ENCODE data around the gene MCIDAS.

The MCIDAS gene

DNA sequence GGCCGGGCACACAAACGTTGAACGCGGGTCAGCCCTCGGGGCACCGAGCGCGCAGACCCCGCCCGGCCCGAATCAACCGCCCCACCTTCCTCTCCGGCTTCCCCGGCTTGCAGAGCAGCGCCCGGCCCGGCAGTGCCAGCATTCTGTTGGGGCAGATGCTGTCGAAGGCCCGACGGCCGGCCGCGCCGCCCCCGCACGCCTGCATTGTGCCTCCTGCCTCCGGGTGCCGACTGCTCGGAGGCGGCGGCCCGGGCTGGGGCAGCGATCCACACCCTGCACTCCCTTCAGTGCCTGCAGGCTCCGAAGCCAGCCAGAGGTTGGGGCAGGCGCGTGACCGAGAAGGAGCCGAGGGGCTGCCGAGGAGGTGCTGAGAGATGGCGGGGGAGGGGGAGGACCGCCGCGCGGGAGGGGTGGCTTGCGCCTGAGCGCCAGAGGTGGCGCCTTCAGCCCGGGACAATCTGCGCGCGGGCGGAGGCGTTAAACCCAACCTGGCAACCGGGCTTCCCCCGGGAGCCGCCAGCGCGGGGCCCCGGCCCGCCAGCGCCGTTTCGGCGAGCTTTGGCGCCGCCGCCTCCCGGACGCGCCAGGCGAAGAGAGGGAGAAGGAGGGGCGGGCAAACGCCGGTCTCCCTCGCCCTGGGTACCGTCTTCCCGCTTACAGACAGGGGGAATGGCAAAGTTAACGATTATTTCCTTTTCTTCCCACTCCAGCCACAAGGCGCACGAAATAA, at the start of gene MCIDAS:
Gene MCIDAS, minus strand, starts transcription at position 382 of the 730 bp plus-strand sequence. Its CDS starts 177 bp downstream, at position 205.
- intact Hi-C loops (cut with DNase I) = no loop called here
- DNase-seq = peak in 4 of 10 donors; percentile 12 to 87 (median 48)

DNA sequence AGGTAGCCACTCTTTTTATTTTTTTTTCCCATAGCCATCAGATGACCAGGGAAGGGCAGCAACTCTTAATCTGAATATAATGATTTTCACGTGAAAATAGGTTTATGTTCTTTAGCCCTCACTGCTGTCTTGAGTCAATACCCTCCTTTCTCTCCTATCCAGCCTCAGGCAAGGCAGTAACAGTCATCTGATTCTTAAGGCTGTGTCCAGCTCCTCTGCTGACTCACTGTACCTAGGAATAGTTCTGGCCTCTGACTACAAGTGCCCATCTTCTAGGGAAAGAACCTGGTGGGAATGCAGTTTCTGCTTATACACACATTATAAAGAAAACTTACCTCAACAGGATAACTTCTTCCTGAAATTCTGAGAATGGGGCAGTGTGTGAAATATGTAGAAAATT, 49.7 kb upstream of the MCIDAS start:
- intact Hi-C loops (cut with DNase I) = no loop called here
- DNase-seq = no peak

DNA sequence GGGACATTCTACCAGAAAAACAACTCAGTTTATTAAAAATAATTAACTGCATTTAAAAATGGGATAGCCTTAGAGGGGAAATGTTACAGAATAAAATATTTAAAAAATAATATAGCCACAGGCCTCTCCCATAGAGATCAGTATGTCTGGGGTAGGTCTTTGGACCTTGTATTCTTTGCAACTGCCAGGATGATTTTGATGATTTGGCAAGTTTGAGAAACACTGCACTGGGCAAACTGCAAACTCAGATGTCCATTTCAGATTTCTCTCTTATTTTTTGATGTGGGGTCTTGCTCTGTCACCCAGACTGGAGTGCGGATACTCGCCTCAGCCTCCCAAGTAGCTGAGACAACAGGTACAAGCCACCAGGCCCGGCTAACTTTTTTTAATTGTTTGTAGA, 31.2 kb upstream of the MCIDAS start:
- intact Hi-C loops (cut with DNase I) = no loop called here
- no peak for DNase-seq

DNA sequence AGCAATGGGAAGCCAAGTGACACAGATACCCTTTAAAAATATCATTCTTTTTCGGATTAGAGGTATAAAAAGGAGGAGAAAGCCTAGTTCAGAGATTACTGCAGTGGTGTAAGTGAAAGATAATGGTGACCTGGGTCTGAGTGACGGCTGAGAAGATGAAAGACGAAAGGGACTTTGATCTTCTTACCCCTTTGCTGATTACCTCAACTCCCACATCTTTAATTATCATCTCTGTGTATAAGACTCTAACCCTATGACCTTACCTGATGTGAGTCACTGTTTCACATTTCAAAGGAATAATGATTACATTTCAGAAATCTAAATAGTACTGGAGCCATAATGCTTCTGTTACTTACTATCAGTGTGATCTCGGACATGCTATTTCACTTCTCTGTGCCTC, 27.7 kb upstream of the MCIDAS start:
- intact Hi-C loops (cut with DNase I) = no loop called here
- no peak for DNase-seq

DNA sequence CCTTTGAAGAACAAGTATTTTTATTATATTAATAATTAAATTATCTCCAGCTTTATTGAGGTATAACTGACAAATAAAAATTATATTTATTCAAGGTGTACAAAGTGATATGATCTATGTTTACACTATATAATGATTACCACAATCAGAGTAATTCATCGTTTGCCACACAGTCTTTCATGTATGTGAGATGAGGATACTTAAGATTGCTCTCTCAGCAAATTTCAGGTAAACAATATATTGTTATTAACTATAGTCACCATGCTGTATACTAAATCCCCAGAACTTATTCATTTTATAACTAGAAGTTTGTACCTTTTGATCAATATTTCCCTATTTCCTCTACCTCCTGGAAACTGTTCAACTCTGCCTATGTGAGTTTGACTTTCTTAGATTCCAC, 22.9 kb upstream of the MCIDAS start:
- intact Hi-C loops (cut with DNase I) = no loop called here
- DNase-seq = no peak

DNA sequence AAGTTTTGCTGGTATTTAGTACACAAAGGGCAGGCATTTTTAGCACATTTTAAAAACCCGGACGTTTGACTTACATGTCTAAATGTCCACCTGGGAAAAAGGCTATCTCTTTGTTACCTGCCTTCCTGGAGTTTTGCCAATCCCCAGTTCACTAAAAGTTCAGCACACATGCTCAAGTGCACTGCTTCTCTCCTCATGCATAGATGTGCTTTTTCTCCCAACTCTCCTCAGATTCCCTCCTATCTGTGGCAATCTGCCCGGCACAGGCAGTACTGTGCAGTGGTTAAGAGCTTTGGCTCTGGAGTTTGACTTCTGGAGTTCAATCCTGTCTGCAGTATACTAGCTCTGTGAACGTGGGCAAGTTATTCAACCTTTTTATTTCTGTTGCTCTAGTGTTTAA, 14.6 kb upstream of the MCIDAS start:
- no peak for DNase-seq
- intact Hi-C loops (cut with DNase I) = no loop called here

GRCh38 chr5:55236800-55237199, 9.7 kb upstream of the MCIDAS start:
- no peak for DNase-seq
- intact Hi-C loops (cut with DNase I) = no loop called here

DNA sequence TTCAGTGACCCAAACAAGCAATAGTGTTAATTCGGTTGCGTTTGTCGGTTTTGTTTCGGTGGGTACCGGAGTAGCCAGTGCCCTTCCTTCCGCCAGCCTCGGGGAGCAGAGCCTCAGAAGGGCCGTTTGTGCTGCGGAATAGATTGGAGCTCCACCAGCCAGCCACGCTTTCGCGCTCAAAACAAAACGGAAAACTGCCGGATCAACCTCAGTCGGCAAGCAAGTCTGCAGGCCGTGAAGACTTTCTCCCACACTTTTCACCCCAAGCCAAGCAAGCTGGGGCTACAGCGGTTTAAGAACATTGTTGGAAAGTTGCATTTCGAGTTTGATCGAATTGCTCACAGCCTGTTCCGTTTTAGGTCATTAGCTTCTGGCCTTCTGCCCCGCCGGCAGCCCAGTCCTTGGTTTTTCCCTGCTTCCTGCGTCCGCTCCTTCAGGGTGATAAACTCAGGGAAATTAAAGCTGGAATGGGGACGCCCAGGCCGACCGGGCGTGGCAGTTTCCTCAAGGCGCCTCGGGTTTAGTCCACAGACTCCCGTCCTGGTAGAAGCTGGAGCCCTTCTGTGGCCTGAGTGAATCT, 7.1 kb upstream of the MCIDAS start:
- intact Hi-C loops (cut with DNase I) = loop anchor here (5.0 kb wide), 1 partner anchor 57 kb away; no protein-coding TSS in a partner anchor
- peak in 3 of 10 donors; percentile 12 to 83 (median 67) for DNase-seq

GRCh38 chr5:55232985-55233928, 6.1 kb upstream of the MCIDAS start, which contains the start of gene CCNO:
CCNO (minus strand) TSS chr5:55233608; CDS start chr5:55233523, 85 bp downstream.
- DNase-seq = peak in 9 of 10 donors; percentile 43 to 95 (median 67)
- intact Hi-C loops (cut with DNase I) = loop anchor here (5.0 kb wide), 1 partner anchor 56 kb away; no protein-coding TSS in a partner anchor

- intact Hi-C loops (cut with DNase I) = loop anchor here (5.0 kb wide), 1 partner anchor 55 kb away; no protein-coding TSS in a partner anchor
- DNase-seq = peak in 6 of 10 donors; percentile 30 to 87 (median 62)
These were observed 5.3 kb upstream of the MCIDAS start for GRCh38 chr5:55232271-55232984.

- intact Hi-C loops (cut with DNase I) = loop anchor here (5.0 kb wide), 1 partner anchor 55 kb away; no protein-coding TSS in a partner anchor
- no peak for DNase-seq
These were observed 4.8 kb upstream of the MCIDAS start for GRCh38 chr5:55231919-55232270.

DNA sequence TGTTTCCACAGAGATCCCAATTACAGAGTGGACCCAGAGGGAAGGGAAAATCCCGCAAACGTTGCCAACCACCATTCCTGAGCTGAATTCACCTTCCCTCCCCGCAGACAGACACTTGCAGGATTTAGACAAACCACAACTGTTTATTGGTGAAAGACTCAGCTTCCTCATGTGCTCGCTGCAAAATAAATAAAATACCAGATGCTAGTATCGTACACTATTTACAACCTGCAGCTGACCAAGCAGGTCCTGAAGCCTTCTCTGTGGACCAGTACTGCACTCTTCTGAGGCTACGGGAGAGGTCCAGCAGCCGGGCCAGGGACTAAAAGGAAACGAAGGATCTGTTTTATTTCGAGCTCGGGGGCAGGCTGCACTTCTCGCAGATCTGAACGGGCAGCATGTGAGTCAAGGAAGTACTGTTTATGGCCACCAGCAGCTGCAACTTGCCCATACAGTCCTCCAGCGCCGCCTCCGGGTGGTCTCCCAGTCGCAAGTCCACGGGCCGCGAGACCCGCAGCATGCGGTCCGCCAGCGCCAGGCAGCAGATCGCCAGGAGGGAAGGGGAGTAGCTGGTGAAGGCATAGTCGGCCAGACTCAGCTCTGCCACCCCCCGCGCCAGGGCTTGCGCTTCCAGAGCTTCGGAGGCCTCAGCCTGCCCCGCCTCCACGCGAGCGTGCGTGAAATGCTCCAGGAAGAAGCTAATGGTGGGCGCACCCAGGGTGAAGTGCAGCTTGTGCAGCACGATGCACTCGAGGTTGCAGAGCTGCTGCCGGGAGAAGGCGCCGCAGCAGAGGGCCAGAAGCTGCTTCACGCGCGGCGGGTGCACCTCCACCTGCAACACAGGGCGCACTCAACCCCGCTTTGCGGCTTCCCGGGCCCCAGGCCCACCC, 4.2 kb upstream of the MCIDAS start:
- intact Hi-C loops (cut with DNase I) = loop anchor here (5.0 kb wide), 1 partner anchor 54 kb away; no protein-coding TSS in a partner anchor
- peak in 6 of 10 donors; percentile 33 to 92 (median 61) for DNase-seq

DNA sequence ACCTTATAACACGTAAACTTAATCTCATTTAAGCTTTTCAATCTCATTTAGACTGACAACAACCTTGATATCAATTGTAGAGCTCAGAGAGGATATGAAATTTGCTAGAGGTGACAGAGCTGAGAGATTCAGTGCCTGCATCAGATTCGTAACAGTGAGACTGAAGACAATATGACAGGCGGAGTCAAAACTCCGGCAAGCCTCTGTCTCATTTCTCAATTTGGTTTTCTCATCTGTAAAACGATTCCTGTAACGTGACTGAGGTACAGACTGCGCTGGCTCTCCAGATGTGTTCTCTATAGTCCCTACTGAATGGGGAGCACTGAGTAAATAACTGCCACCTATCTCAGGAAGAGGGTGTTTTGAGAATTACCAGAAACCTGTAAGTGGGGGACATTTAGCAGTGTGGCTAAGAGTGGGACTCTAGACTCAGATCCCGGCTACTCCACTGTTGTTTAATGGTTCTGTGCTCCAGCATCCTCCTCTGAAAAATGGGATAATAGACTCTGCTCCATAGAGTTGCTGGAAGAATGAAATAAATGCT, 3.0 kb upstream of the MCIDAS start:
- DNase-seq = no peak
- intact Hi-C loops (cut with DNase I) = loop anchor here (5.0 kb wide), 1 partner anchor 53 kb away; no protein-coding TSS in a partner anchor

- intact Hi-C loops (cut with DNase I) = no loop called here
- no peak for DNase-seq
These were observed 732 bp upstream of the MCIDAS start for GRCh38 chr5:55227664-55228430.

- intact Hi-C loops (cut with DNase I) = no loop called here
These were observed 835 bp downstream of the MCIDAS start for GRCh38 chr5:55226027-55226933.

GRCh38 chr5:55225346-55225745, 1.8 kb downstream of the MCIDAS start:
- no peak for DNase-seq
- intact Hi-C loops (cut with DNase I) = no loop called here

More at GRCh38 chr5:55226027-55226933, 835 bp downstream of the MCIDAS start:
- peak in 3 of 10 donors; percentile 26 to 77 (median 75) for DNase-seq

GRCh38 chr5:55223812-55224240, 3.3 kb downstream of the MCIDAS start:
- DNase-seq = no peak

More at GRCh38 chr5:55223812-55224240, 3.3 kb downstream of the MCIDAS start:
- intact Hi-C loops (cut with DNase I) = no loop called here
